Tracheal epithelial cell (primary cell): ENCODE results near the gene MTRFR. TPM values are rescaled to one million over a fixed set of nuclear protein-coding genes. Genes with fewer than 3 reads are reported as not detected.

ENCODE experiments used
- total RNA-seq: library from RNA; depleted of rRNA; stranded (reverse); fragments of >200 nt; gene quantifications from 2 replicates; pipeline ENCODE4 v1.2.1, GENCODE V29; 2014

The MTRFR gene
- 6.0 and 11.1 TPM in 2 replicates for total RNA-seq

DNA sequence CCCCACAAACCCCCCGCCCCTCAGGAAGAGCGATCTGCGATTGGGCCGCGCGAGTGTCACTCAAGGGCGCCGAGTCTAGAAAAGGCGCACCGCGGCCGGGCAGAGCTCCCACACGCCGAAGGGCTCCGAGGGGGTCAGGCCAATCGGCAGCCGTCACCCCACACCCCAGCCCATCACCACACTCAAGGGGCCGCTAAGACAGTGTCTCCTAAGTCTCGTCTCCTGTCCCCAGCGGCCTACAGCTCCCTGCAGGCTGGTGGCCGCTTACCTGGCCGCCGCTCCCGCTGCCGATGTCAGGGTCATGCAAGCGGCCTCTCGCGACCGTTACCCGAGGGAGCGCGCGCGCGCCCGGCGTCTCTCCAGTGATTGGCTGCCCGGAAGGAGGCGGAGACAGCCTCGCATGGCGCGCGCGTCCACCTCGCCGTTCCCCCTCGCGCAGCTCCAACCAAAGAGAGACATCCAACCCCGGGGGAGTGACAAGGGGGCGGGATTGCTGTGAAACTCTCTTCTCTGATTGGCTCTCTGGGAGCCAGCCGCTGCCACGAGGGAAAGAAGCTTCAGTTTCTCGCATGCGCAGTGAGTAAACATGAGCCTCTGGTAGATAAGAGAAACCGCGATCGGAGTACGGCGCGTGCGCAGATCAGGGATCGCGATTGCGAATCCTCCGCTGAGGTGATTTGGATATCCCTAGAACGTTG, at the start of gene MTRFR, which contains the start of gene MPHOSPH9:
MTRFR (plus strand) TSS at position 630 of the 698 bp plus-strand sequence. CDS start 20,239 bp downstream, outside the sequence.
MPHOSPH9 (minus strand) TSS at position 335 of the 698 bp plus-strand sequence. CDS start 2,777 bp downstream, outside the sequence.

Other genes with a start within 250 kb of the MTRFR start
- 1.7 TPM in 2 replicates for gene PITPNM2, start 82.3 kb upstream of the MTRFR start, total RNA-seq
- gene MPHOSPH9, start 295 bp upstream of the MTRFR start, total RNA-seq: 14.9 and 22.2 TPM in 2 replicates
- gene CDK2AP1, start 38.4 kb downstream of the MTRFR start, total RNA-seq: 65.4 and 77.4 TPM in 2 replicates
- 23.9 and 26.9 TPM in 2 replicates for gene SBNO1, start 131.4 kb downstream of the MTRFR start, total RNA-seq
- gene KMT5A, start 150.7 kb downstream of the MTRFR start, total RNA-seq: 38.1 and 46.0 TPM in 2 replicates
- 3.0 and 3.9 TPM in 2 replicates for gene RILPL2, start 203.2 kb downstream of the MTRFR start, total RNA-seq
- gene SNRNP35, start 224.7 kb downstream of the MTRFR start, total RNA-seq: 8.9 and 9.2 TPM in 2 replicates